Endothelial cell of umbilical vein (primary cell): ENCODE results near the gene ADAM11. TPM values are rescaled to one million over a fixed set of nuclear protein-coding genes. Genes with fewer than 3 reads are reported as not detected.

Experiments used
- BruUV-seq: library from RNA; stranded (reverse); fragments of 400-500 nt; replicated peaks from 2 replicates; lab custom pipeline; 2021; lab: Mats Ljungman, UMichigan
- CTCF ChIA-PET: fragments of 300-600, 350-600 bp; sonication (Branson Sonifier 250); formaldehyde crosslinking; loops from one replicate; lab custom pipeline; 2021; ENCODE audit warnings: antibody characterized with exemption, inconsistent platforms; lab: Charles Lee
- POLR2A ChIA-PET: fragments of 300-600, 350-600 bp; sonication (Branson Sonifier 250); formaldehyde crosslinking; loops from one replicate; lab custom pipeline; 2021; ENCODE audit warnings: antibody characterized with exemption, inconsistent platforms; lab: Charles Lee
- DNase-seq: peaks from one replicate; pipeline ENCODE4 v3.0.0-alpha.2; 2011; ENCODE audit warnings: low read depth, low spot score
- FAIRE-seq: peaks from 2 replicates; lab custom pipeline; 2011; peaks lifted over from hg19 to GRCh38; lab: Jason Lieb, UNC
- H2AFZ ChIP-seq: 2 replicates; pipeline ENCODE4 v1.6.0; 2012; ENCODE audit warnings: low read depth, low read length, control low read depth, inconsistent platforms
- H3K27ac ChIP-seq: 2 replicates; pipeline ENCODE4 v1.5.1; 2011; ENCODE audit warnings: low read depth, mild to moderate bottlenecking, control low read depth, low read length, moderate library complexity; ENCODE audit not compliant: insufficient read depth
- H3K27me3 ChIP-seq, 2 experiments: 2 replicates each; pipeline versions ENCODE4 v1.6.0 to v1.6.1; 2011; ENCODE audit warnings: low read length in 2 of 2, mixed read lengths in 1 of 2; ENCODE audit not compliant: control insufficient read depth in 2 of 2, insufficient read depth in 2 of 2
- H3K36me3 ChIP-seq, 2 experiments: 2 replicates in 1 of 2; 3 replicates in 1 of 2; pipeline ENCODE4 v1.5.1; 2011; ENCODE audit warnings: low read length in 2 of 2, mild to moderate bottlenecking in 1 of 2, moderate library complexity in 1 of 2; ENCODE audit not compliant: control insufficient read depth in 2 of 2, insufficient read depth in 2 of 2; ENCODE audit errors: extremely low read depth in 1 of 2
- H3K4me1 ChIP-seq: 3 replicates; pipeline ENCODE4 v1.5.1; 2011; ENCODE audit warnings: mild to moderate bottlenecking, low read length; ENCODE audit not compliant: control insufficient read depth, insufficient read depth; ENCODE audit errors: extremely low read depth
- H3K4me2 ChIP-seq: 2 replicates; pipeline ENCODE4 v1.6.1; 2011; ENCODE audit warnings: low read length, control low read depth, mixed read lengths; ENCODE audit not compliant: insufficient read depth
- H3K4me3 ChIP-seq, 3 experiments: fragments of 200-600 bp in 1 of 3; sonication (generic), shearing (Covaris generic) in 1 of 3; replicated peaks in 1 of 3; 2 replicates each; pipeline ENCODE4 v1.5.1; 2011 to 2016; ENCODE audit warnings: control low read depth in 3 of 3, low read length in 3 of 3, mild to moderate bottlenecking in 2 of 3, inconsistent platforms in 1 of 3, low read depth in 1 of 3, moderate library complexity in 1 of 3; ENCODE audit not compliant: insufficient read depth in 1 of 3
- H3K79me2 ChIP-seq: 2 replicates; pipeline ENCODE4 v1.6.0; 2012; ENCODE audit warnings: low read length, inconsistent platforms; ENCODE audit not compliant: control insufficient read depth, insufficient read depth
- H3K9ac ChIP-seq: replicated peaks from 2 replicates; pipeline ENCODE3; 2011; ENCODE audit warnings: low read length, control low read depth; ENCODE audit not compliant: insufficient read depth; ENCODE audit errors: extremely low read depth
- H3K9me1 ChIP-seq: replicated peaks from 3 replicates; pipeline ENCODE4 v1.6.0; 2011; ENCODE audit warnings: mild to moderate bottlenecking, low read length; ENCODE audit not compliant: control insufficient read depth, insufficient read depth; ENCODE audit errors: extremely low read depth
- H3K9me3 ChIP-seq: replicated peaks from 2 replicates; pipeline ENCODE4 v1.5.1; 2012; ENCODE audit warnings: low read length, inconsistent platforms; ENCODE audit not compliant: control insufficient read depth, insufficient read depth
- H4K20me1 ChIP-seq: replicated peaks from 2 replicates; pipeline ENCODE3; 2011; ENCODE audit warnings: mild to moderate bottlenecking, low read length; ENCODE audit not compliant: control insufficient read depth, insufficient read depth; ENCODE audit errors: extremely low read depth
- FOS ChIP-seq: IDR thresholded peaks from 2 replicates; pipeline ENCODE4 v1.6.1; 2011; ENCODE audit warnings: mild to moderate bottlenecking, low read length, moderate library complexity, borderline replicate concordance; ENCODE audit not compliant: insufficient read depth
- JUN ChIP-seq: IDR thresholded peaks from 2 replicates; pipeline ENCODE4 v1.6.1; 2011; ENCODE audit warnings: borderline replicate concordance, low read depth; ENCODE audit not compliant: insufficient read length, insufficient read depth
- MYC ChIP-seq: IDR thresholded peaks from one replicate; pipeline ENCODE4 v1.6.1; 2011; ENCODE audit warnings: mild to moderate bottlenecking, low read depth, low read length
- dilution Hi-C: fragments of 300-500 bp; cut with MboI; formaldehyde crosslinking; loops from one replicate; pipeline ENCODE4 v1.15.0; 2019; ENCODE audit warnings: low sequenced_read_pairs; ENCODE audit not compliant: extremely low pct_ligation_motif_present
- intact Hi-C: fragments of 100-400 bp; cut with micrococcal nuclease; formaldehyde crosslinking; loops from one replicate; pipeline ENCODE4 v1.10.0; 2022
- polyA plus RNA-seq, 4 experiments: library from polyadenylated mRNA; depleted of rRNA in 3 of 4; stranded (reverse) in 3 of 4; unstranded in 1 of 4; fragments of >200 nt; gene quantifications; 2 replicates each; pipeline versions ENCODE4 v1.2.1 to v1.2.3, GENCODE V29; 2011 to 2012; ENCODE audit warnings: missing spikeins in 1 of 4
- total RNA-seq: library from RNA; stranded (reverse); gene quantifications from 2 replicates; pipeline ENCODE4 v1.2.3, GENCODE V29; 2021
- TF ChIP-seq, protein P1 (sequence below), 2 donors: IDR thresholded peaks; 1 replicate in 1 of 2; 2 replicates in 1 of 2; pipeline ENCODE4 v1.5.1; 2011; ENCODE audit warnings: low read length in 2 of 2, mild to moderate bottlenecking in 2 of 2, moderate library complexity in 2 of 2, control low read depth in 1 of 2, inconsistent platforms in 1 of 2, low read depth in 1 of 2; ENCODE audit not compliant: insufficient read depth in 1 of 2; ENCODE audit errors: extremely low read depth in 1 of 2
- TF ChIP-seq, protein P2 (sequence below): IDR thresholded peaks from 2 replicates; pipeline ENCODE4 v1.6.1; 2011; ENCODE audit not compliant: insufficient read depth, insufficient read length

Gene ADAM11
- total and polyA plus RNA-seq, 2 donors (not counting 3 experiments of a cell fraction or from before 2014, with no cell fraction given), result 0.71 to 1.1 TPM

- Histone ChIP-seq H3K4me2 (no peak overlapping the region), H3K36me3 (no peaks in the 10 kb centered on the region), H4K20me1 (no peaks in the 10 kb centered on the region), H3K4me1 (no peaks in the 10 kb centered on the region), H3K79me2 (no peaks in the 10 kb centered on the region), H3K27me3 (no peaks in the 10 kb centered on the region), H3K4me3 (no peak overlapping the region), H3K27ac (no peak overlapping the region), H3K9me3 (no peaks in the 10 kb centered on the region), H3K9ac (no peak overlapping the region), H3K9me1 (no peaks in the 10 kb centered on the region), H2AFZ (no peak overlapping the region)
- no TSS peak for BruUV-seq
- no peak for FAIRE-seq
- TF ChIP-seq, protein P1, sequence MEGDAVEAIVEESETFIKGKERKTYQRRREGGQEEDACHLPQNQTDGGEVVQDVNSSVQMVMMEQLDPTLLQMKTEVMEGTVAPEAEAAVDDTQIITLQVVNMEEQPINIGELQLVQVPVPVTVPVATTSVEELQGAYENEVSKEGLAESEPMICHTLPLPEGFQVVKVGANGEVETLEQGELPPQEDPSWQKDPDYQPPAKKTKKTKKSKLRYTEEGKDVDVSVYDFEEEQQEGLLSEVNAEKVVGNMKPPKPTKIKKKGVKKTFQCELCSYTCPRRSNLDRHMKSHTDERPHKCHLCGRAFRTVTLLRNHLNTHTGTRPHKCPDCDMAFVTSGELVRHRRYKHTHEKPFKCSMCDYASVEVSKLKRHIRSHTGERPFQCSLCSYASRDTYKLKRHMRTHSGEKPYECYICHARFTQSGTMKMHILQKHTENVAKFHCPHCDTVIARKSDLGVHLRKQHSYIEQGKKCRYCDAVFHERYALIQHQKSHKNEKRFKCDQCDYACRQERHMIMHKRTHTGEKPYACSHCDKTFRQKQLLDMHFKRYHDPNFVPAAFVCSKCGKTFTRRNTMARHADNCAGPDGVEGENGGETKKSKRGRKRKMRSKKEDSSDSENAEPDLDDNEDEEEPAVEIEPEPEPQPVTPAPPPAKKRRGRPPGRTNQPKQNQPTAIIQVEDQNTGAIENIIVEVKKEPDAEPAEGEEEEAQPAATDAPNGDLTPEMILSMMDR (IDR thresholded peaks at IDR 0.05; ENCODE audit: extremely low read depth in 1 of 2, insufficient read depth in 1 of 2, low read depth in 1 of 2, low read length in 2 of 2), result no peak
- TF ChIP-seq MYC, result no peak
- TF ChIP-seq, protein P2, sequence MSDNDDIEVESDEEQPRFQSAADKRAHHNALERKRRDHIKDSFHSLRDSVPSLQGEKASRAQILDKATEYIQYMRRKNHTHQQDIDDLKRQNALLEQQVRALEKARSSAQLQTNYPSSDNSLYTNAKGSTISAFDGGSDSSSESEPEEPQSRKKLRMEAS, result no peak
- TF ChIP-seq JUN, result no peak
- no peak for TF ChIP-seq FOS
- no peak for DNase-seq
- POLR2A ChIA-PET, result no interaction called here
- intact Hi-C loops, result no loop called here
- CTCF ChIA-PET, result interaction anchor here (1.5 kb wide), 1 partner anchor 45 kb away, joined by 3 read pairs; no protein-coding TSS in a partner anchor
- dilution Hi-C loops, result no loop called here
These were observed 27.8 kb downstream of the ADAM11 start for GRCh38 chr17:44786551-44787081.
